Measurements from ENCODE around the gene TSPAN16. TPM values are rescaled to one million over a fixed set of nuclear protein-coding genes. Genes with fewer than 3 reads are reported as not detected.

Gene TSPAN16
- total and polyA plus RNA-seq, 2 donors from 2014 or later: not detected

GRCh38 chr19:11356676-11357550 lies 61.0 kb downstream of the TSPAN16 start:
- Histone ChIP-seq H3K36me3 (ENCODE audit: control insufficient read depth in 2 of 3, insufficient read depth in 3 of 3, low read length in 3 of 3) (no peaks in the 10 kb centered on the region), H3K9ac (ENCODE audit: low read length in 3 of 3) (no peak overlapping the region), H3K27me3 (ENCODE audit: control insufficient read depth, insufficient read depth, low read length) (peaks cover 2% of the 10 kb centered on the region), H3K4me1 (ENCODE audit: control insufficient read depth in 2 of 3, insufficient read depth in 2 of 3, low read depth in 1 of 3, low read length in 3 of 3) (peaks cover 3 to 8% (median 4%) of the 10 kb centered on the region in 3 donors), H3K4me3 (ENCODE audit: low read length in 3 of 3) (no peak overlapping the region), H3K27ac (ENCODE audit: low read depth in 2 of 2, low read length in 2 of 2) (no peak overlapping the region), H3K9me3 (ENCODE audit: control insufficient read depth in 2 of 3, insufficient read depth in 1 of 3, low read length in 3 of 3) (no peaks in the 10 kb centered on the region)
- DNase-seq (no peak), FAIRE-seq (no peak)
- intact Hi-C loops (cut with DNase I): no loop called here
- TF ChIP-seq CTCF (IDR thresholded peaks at IDR 0.05; ENCODE audit: borderline replicate concordance, extremely low read depth, insufficient read depth): no peak

- Histone ChIP-seq H3K9ac (ENCODE audit: low read length in 3 of 3) (no peak overlapping the region), H3K27ac (ENCODE audit: low read depth in 2 of 2, low read length in 2 of 2) (no peak overlapping the region), H3K4me3 (ENCODE audit: low read length in 3 of 3) (no peak overlapping the region), H3K27me3 (ENCODE audit: control insufficient read depth, insufficient read depth, low read length) (peaks cover 2% of the 10 kb centered on the region), H3K9me3 (ENCODE audit: control insufficient read depth in 2 of 3, insufficient read depth in 1 of 3, low read length in 3 of 3) (no peaks in the 10 kb centered on the region), H3K36me3 (ENCODE audit: control insufficient read depth in 2 of 3, insufficient read depth in 3 of 3, low read length in 3 of 3) (no peaks in the 10 kb centered on the region), H3K4me1 (ENCODE audit: control insufficient read depth in 2 of 3, insufficient read depth in 2 of 3, low read depth in 1 of 3, low read length in 3 of 3) (peaks cover 3 to 8% (median 4%) of the 10 kb centered on the region in 3 donors)
- no peak for DNase-seq
- TF ChIP-seq CTCF (IDR thresholded peaks at IDR 0.05; ENCODE audit: borderline replicate concordance, extremely low read depth, insufficient read depth): no peak
- no peak for FAIRE-seq
- intact Hi-C loops (cut with DNase I): no loop called here
Measured at GRCh38 chr19:11359421-11359820, 63.5 kb downstream of the TSPAN16 start.

GRCh38 chr19:11361037-11361770 lies 65.2 kb downstream of the TSPAN16 start:
- no peaks in the 10 kb centered on the region for H3K9me3 ChIP-seq (ENCODE audit: control insufficient read depth in 2 of 3, insufficient read depth in 1 of 3, low read length in 3 of 3)
- DNase-seq (peak in 4 of 5 donors; percentile 87 to 92 (median 88)), FAIRE-seq (no peak)
- intact Hi-C loops (cut with DNase I): no loop called here
- H3K4me1 ChIP-seq (ENCODE audit: control insufficient read depth in 2 of 3, insufficient read depth in 2 of 3, low read depth in 1 of 3, low read length in 3 of 3): peaks cover 0 to 2% (median 0%) of the 10 kb centered on the region in 3 donors
- H3K9ac ChIP-seq (ENCODE audit: low read length in 3 of 3): no peak overlapping the region
- no peaks in the 10 kb centered on the region for H3K36me3 ChIP-seq (ENCODE audit: control insufficient read depth in 2 of 3, insufficient read depth in 3 of 3, low read length in 3 of 3)
- no peak overlapping the region for H3K4me3 ChIP-seq (ENCODE audit: low read length in 3 of 3)
- H3K27ac ChIP-seq (ENCODE audit: low read depth in 2 of 2, low read length in 2 of 2): no peak overlapping the region
- TF ChIP-seq CTCF (IDR thresholded peaks at IDR 0.05; ENCODE audit: borderline replicate concordance, extremely low read depth, insufficient read depth): no peak
- no peaks in the 10 kb centered on the region for H3K27me3 ChIP-seq (ENCODE audit: control insufficient read depth, insufficient read depth, low read length)
